NCI-H446 (cell line): ENCODE results near the gene CAMKMT.
A peak's percentile ranks its signal among the peaks of the same experiment; 100 is the strongest.
"Not testable (repeated sequence)": the region's sequence is repeated elsewhere in the genome, so short reads cannot be mapped to it uniquely, and the experiment has no call there.

ENCODE experiments used
- DNase-seq, 2 experiments: peaks; one replicate each; lab custom pipeline; 2025; lab: John Stamatoyannopoulos, UW

The CAMKMT gene

DNA sequence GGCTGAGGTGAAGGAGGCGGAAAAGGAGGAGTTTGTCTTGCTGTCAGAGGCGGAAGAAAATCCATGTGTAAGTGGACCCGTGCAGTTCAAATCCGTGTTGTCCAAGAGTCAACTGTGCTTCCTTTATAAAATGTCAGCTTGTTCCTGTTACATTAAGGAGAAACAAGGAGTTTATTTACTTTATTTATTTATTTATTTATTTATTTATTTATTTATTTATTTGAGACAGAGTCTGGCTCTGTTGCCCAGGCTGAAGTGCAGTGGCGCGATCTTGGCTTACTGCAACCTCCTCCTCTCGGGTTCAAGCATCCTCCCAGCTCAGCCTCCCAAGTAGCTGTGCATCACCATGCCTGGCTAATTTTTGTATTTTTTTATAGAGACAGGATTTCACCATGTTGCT, 143.9 kb downstream of the CAMKMT start:
- DNase-seq, result not testable (repeated sequence)

DNA sequence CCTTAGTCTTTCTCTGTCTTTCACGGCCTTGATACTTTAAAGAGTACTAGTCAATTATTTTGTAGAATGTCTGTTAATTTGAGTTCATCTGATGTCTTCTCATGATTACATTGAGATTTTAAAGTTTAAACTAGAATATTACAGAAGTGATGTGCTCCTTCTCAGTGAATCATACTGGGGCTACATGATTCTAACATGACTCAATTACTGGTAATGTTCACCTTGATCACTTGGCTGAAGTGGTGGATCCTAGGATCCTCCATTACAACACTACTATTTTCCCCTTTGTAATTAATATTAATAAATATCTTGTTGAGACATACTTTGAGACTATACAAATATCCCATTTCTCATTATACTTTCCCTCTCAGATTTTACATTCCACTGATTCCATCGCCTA, 148.5 kb downstream of the CAMKMT start:
- DNase-seq, result no peak

DNA sequence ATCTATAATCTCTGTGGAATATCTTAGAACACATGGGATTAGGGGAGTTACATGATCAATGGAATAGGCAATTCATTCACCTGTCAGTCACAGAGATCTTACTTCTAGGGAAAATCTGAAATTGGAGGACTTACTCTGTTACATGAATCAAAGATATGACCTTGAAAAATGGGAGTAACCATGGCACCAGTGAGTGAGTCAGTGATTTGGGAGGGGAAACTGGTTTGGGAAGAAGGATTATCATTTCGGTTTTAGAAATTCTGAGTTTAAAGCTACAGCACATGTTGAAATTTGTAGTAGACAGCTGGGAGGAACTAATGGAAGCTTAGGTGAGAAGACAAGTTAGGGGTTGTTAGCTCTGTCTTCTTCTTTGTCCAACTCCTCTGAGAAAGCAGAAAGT, 153.7 kb downstream of the CAMKMT start:
- DNase-seq, result no peak

DNA sequence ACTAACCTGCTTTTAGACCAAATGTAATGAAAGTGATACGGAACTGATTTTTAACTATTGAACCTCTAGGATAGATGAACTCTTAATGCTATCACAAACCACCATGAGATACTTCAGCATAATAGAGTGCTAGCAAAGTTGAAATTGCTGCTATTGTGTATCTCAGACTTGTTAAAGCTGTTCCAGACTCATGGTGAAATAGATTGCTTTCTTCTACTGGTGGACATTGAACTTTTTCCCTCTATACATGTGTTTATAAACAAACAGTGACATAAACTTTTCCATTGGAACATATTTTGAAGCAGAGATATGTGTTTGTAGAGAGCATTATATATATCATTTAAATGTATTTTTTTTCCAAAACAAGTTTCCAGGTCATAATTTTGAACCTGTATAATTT, 157.3 kb downstream of the CAMKMT start:
- no peak for DNase-seq

DNA sequence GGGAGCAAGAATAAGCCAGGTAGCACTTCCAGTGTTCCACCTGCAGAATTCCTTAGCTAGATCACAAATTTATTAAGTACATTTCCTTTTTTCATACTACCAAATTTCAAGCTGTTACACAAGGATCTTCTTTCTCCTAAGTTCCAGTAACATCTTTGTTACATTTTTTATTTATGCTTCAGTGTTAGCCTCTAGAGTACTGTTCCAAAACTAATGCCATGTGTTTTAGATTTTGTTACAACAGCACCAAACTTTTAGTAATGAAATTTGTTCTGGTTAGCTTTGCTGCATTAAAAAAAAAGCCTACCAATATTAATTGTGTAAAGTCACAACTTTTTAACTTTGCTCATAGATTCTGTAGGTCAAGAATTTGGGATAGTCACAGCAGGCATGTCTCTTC, 161.1 kb downstream of the CAMKMT start:
- no peak for DNase-seq

DNA sequence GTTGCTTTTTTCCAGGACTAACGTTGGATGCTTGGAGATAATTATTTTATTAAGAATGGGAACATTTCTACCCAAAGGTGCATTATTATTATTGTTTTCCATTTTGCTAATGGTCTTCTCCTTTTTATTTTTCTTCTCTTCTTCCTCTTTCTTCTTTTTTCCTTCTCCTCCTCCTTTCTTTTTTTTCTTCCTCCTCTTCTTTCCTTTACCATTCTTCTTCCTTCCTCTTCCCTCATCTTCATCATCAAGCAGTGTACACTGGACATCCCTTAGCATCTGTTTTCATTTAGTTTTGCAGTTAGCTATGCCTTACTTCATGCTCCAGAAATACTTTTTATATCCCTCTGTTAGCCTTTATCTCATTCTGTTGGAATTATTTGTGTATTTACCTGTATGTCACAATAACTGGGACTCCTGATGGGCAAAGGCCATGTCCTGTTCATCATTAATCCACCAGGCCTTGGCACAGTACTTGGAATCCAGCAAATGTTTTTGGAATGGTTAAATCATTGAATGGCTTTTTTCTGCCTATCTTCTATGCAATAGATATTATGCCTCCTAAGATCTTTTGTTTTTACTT, 162.7 kb downstream of the CAMKMT start:
- DNase-seq, result no peak

DNA sequence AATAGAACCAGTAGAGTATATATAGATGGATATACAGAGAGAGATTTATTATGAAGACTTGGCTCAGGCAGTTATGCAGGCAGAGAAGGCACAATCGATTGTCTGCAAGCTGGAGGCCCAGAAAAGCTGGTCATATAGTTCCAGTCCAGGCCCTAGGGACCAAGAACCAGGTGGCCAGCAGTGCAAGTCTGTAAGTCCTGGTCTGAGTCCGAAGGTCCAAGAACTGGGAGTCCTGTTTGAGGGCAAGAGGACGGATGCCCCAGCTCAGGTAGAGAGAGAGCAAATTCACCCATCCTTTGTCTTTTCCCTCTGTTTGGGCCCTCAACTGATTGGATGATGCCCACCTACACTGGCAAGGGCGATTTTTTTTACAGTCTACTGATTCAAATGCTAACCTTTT, 164.6 kb downstream of the CAMKMT start:
- no peak for DNase-seq

DNA sequence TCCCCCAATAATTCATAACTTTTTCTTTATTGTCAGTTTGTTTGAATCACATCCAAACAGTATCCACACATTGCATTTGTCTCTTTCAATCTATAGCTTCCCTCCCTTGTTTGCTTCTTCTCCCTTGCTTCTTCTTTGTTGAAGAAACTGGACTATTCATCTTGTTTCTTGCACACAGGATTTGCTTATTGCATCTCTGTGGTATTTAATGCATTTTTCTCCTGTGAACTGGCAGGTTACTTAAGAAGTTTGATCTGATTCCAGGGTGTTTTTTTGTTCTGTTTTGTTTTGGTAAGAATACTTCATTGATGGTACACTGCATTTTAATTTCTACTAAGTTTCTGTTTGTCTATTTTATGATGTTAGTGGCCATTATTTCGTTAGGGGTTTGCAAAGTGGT, 166.8 kb downstream of the CAMKMT start:
- no peak for DNase-seq

DNA sequence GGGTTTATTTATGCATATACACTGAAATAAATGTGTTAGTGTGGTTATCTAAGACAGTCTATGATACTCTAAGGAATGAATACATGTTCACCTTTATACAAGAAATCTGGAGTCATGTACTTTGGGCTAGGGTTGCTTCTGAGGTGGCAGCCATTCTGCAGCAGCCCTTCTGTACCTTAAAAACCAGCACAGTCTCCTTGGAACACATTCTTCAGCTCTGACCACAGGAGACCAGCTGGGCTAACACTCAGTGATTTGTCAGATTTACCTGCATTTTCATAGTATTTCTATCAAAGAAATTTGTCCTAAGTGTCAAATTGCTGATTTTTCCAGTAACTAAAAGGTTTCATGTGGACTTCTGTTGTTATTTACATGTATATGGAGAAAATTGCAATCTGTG, 167.7 kb downstream of the CAMKMT start:
- no peak for DNase-seq

DNA sequence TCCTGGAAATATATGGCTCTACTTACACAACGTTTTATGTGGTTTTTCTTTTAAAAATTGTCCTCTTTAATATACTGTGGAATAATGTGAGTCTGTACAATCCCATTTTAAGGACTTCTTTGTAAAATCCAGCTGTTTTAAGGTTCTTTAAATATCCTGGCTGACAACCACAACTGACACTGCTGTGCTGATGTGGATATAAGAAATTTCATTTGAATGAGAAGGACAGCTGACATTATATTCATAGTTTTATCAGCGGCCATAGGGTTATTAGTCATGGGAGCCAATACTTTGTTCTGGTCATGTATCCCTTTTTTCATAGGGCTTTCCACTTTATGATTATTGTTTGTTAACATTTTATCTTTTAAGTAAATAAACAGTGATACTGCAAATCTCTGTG, 169.5 kb downstream of the CAMKMT start:
- no peak for DNase-seq

DNA sequence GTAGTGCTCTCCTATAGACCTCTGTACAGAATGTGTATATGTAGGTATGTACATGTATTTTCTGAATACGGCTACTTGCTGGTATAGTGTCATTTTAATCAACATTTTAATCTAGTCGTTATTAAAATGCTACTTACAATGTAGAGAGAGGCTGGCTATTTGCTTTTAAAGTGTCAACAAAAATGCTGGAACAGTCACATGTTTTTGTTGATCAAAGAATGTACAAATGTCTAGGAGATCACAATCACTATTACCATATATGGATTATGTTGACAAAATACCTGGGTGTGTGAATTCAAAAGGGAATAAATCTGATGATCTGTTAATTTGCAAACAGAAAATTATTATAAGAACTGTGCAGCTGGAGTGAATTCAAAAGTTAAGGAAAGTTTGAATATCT, 170.3 kb downstream of the CAMKMT start:
- no peak for DNase-seq

DNA sequence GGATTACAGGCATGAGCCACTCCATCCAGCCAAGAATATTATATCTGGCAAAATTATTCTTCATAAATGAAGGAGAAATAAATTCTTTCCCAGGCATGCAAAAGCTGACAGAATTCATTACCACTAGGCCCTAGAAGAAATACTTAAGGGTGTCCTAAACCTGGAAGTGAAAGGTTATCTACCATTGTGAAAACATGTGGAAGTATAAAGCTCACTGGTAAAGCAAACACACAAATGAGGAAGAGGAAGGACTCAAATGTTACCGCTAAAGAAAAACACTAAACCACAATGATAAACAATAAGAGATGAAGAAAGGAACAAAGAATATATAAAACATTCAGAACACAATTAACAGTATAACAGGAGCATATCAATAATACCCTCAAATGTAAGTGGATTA, 171.8 kb downstream of the CAMKMT start:
- no peak for DNase-seq

DNA sequence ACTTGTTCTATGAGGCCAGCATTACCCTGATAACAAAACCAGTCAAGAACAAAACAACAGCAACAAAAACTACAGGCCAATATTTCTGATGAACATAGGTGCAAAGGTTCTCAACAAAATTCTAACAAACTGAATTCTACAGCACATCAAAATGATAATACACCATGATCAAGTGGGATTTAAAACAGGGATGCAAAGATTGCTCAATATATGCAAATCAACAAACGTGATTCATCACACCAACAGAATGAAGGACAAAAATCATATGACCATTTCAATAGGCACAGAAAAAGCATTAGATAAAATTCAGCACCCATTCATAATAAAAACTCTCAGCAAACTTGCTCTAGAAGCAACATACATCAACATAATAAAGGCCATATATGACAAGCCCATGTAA, 173.6 kb downstream of the CAMKMT start:
- no peak for DNase-seq

DNA sequence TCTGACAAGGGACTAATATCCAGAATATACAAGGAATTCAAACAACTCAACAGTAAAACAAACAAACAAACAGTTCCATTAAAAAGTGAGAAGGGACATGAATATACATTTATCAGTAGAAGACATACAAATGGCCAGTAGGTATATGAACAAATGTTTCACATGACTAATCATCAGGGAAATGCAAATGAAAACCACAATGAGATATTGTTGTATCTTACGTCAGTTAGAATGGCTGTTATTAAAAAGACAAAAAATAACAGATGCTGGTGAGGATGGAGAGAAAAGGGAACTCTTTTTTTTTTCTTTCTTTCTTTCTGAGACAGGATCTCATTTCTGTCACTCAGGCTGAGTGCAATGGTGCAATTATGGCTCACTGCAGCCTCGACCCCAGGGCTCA, 175.5 kb downstream of the CAMKMT start:
- DNase-seq, result no peak

DNA sequence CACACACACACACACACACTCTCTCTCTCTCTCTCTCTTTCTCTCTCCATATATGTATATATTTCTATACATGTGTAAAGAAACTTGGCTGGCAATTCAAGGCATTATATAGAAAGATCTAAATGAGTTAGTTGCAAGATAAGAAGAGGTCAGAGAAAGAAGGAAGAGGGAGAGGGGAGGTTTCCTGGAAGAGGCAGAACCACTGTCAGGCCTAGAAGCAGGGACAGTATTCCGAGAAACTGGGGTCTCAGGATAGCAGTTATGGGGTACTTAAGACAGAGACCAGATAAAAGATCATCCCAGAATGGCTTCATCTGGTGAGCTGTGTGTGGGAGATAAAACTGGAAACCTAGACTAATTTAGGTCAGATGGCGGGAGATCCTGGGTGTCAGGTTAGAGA, 180.8 kb downstream of the CAMKMT start:
- no peak for DNase-seq

DNA sequence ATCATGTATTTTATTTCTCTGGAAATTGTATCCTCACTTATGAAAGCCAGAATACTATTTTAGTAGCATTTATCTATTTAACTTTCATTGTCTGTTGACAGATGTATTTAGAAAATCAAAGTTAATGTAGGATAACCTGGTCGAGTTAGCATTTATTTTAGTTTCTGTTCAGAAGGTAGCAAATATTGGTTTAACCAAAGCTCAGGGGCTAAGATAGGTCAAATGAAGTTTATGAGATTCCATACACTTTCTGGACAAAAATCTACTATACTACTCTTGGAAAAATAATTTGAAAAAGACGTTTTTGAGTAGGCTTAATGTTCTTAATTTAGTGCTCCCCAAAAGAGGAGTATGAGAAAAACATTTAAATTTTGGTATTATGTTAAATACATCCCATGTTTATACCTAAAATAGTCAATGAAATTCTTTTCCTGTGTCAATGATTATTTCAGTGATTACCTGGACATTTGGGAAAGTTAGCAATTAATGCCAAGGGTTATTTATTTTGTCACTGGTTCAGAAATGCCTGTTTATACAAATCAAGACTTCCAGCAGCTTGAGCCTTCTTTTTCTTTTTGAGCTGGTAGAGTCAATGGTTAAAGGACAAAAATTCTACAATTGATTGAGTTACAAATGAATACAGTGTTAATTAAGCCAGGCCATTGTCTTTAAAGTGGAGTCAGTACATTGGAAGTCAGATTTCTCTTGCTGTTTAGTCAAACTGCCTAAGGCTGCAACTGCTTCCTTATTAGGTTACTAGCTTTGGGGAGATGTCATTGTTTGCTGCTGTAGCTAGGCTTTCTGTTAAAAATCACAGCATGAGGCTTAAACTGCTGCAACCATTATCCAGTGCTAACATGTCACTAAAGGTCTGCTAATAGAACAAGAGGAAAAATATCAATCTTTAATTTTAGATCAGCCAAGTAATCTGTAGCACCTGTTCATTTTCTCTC, 182.3 kb downstream of the CAMKMT start:
- no peak for DNase-seq

DNA sequence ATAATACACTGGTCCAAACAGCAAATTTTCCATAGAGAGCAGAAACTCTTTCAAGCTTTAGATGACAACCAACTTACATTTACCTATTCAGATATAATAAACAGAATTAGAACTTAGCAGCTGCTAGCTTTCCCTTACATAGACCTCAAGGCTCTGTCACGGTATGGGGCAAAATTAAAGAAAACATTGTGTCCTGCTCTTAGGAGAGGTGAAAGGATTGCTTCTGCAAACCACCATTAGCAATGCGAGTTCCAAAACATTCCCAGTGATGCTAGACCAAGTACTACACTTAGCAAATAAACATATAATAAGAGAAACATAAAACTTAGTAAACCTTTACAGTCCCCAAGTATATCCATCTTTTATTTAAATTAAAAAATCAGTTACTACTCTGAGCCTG, 183.3 kb downstream of the CAMKMT start:
- no peak for DNase-seq

DNA sequence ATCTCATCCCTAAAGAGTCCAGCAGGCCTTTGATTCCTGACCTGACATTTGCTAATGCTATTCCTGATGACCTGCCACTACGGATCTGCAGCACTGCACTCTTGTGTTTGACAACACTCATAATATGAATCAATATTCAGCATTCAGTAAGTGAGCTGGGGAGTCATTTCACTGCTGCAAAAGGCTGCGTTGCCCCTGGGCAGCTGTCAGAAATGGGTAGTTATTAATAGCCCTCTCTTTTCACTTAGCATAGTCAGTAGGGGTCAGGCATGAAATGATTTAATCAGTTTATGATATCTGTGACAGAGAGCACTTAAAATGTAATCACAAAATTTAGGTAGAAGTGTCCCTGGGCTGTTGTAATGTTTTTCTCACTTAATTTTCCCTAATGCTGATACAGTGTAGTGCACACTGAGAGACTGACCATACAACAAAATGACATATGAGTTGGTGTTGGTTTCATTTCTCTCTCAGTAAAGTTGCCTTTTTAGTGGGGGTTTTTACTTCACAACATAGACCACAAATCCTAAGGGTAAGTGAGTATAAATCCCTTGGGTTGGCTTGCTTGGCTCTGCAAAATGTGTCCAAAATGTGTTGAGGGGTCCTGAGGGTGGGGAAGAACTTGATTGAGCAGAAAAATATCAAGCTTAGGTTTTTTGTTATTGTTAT, 184.8 kb downstream of the CAMKMT start:
- no peak for DNase-seq

DNA sequence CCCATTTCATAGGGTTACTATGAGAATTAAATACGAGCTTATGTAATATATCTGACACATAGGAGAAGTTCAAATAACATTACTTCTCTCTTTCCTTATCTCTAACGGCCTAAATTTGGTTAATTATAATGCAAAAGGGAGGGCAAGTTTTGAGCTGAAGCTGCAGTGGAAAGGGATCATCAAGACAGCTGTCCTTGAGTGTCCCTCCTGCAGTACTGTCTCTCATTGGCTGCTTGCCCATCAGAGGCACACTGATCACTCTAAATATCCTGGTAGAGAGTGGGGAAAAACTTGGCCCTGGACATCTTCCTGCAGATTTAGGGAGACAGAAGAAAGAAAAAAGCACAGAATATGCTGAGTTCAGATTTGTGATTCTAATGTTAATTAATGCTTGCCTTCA, 186.0 kb downstream of the CAMKMT start:
- peak in 1 of 2 experiments; percentile 3 for DNase-seq

DNA sequence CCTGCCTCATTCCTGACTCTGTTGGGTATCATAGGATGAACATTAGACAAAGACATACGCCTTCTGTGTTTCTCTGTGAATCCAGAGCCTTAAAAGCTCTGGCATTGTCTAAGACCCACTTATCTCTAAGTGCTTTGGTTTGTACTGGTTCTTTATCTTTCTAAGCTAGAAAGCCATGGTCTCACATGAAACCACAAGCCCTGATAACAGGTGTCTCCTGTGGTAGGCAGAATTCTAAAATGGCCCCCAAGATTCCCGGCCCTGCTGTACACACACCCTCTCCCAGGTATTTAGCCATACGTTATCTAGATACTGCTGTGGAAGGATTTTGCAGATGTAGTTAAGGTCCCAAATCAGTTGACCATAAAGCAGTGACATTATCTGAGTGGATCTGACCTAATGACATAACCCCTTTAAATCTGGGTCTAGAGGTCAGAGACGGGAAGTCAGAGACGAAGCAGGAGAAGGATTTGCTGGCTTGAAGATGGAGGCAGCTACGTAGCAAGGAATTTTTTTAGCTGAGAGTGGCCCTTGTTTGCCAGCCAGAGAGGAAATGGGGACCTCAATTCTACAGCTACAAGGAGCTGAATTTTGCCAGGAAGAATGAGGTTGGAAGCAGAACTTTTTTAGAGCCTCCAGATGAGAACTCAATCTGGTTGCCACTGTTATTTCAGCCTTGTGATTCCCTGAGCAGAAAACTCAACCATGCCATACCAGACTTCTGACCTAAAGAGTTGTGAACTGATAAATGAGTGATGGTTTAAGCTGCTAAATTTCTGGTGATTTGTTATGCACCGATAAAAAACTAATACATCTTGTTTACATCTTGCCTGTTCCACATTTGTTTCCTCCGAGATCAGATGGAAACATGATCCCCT, 186.7 kb downstream of the CAMKMT start:
- DNase-seq, result no peak

DNA sequence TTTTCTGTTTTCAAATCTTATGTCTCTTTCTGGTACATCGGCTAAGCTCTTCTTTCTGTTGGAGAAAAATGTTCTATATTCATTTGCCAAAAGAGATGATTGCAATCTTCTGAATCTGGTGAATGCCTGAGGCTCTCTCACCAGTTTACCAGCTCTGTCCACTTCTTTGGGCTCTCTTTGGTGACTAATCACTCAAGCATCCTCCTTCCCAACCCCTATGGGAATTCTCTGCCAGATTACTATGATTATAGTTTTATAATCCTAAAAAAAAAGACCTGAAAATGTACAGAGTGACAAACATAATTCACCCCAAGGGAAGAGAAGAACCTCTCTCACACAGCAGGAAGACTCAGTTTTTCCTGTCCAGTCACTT, 187.3 kb downstream of the CAMKMT start:
- no peak for DNase-seq

DNA sequence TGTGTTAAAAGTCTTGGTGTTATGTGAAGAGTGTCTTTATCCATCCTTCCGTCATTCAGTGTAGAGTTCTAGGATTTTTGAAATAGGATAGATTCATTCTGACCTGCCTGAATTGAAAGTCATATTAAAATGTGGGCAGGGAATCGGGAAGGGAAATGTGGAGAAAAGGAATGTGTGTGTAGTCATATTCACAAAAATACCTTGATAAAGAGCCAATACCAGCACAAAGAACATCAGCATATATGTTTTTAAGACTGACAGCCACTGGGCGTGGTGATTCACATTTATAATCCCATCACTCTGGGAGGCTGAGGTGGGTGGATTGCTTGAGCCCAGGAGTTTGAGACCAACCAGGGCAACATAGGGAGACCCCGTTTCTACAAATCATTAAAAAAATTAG, 188.1 kb downstream of the CAMKMT start:
- no peak for DNase-seq
